NCI-H2227 (cell line): Measurements from ENCODE around the gene WDFY3.

Experiments
- DNase-seq: peaks from one replicate; lab custom pipeline; 2025; ENCODE audit not compliant: unreplicated experiment; lab: John Stamatoyannopoulos, UW

The WDFY3 gene

GRCh38 chr4:84966382-84967242, at the start of gene WDFY3:
TSS of gene WDFY3 (minus strand) at chr4:84966690. CDS start at chr4:84860591, 106,099 bp downstream.
- peak; percentile 75 for DNase-seq

- no peak for DNase-seq
Measured at GRCh38 chr4:85005865-85006377, 39.4 kb upstream of the WDFY3 start.

- no peak for DNase-seq
Measured at GRCh38 chr4:85000343-85000742, 33.9 kb upstream of the WDFY3 start.

GRCh38 chr4:84995386-84995785, 28.9 kb upstream of the WDFY3 start:
- DNase-seq: no peak

- DNase-seq: no peak
Measured at GRCh38 chr4:84994280-84994679, 27.8 kb upstream of the WDFY3 start.

GRCh38 chr4:84985952-84986351, 19.5 kb upstream of the WDFY3 start:
- DNase-seq: no peak

- DNase-seq: no peak
Measured at GRCh38 chr4:84977396-84977795, 10.9 kb upstream of the WDFY3 start.

GRCh38 chr4:84973856-84974255, 7.4 kb upstream of the WDFY3 start:
- no peak for DNase-seq

GRCh38 chr4:84971319-84971932, 4.9 kb upstream of the WDFY3 start:
- DNase-seq: peak; percentile 48

GRCh38 chr4:84968925-84969324, 2.4 kb upstream of the WDFY3 start:
- no peak for DNase-seq

- DNase-seq: no peak
Measured at GRCh38 chr4:84967243-84967690, 777 bp upstream of the WDFY3 start.

- peak; percentile 65 for DNase-seq
Measured at GRCh38 chr4:84965553-84966381, 723 bp downstream of the WDFY3 start.

GRCh38 chr4:84964995-84965552, 1.4 kb downstream of the WDFY3 start:
- no peak for DNase-seq

GRCh38 chr4:84962102-84962501, 4.4 kb downstream of the WDFY3 start:
- DNase-seq: no peak

GRCh38 chr4:84958434-84958833, 8.1 kb downstream of the WDFY3 start:
- DNase-seq: no peak

GRCh38 chr4:84957514-84958420, 8.7 kb downstream of the WDFY3 start:
- no peak for DNase-seq

GRCh38 chr4:84956014-84956413, 10.5 kb downstream of the WDFY3 start:
- no peak for DNase-seq

GRCh38 chr4:84954982-84955567, 11.4 kb downstream of the WDFY3 start:
- DNase-seq: no peak

- DNase-seq: no peak
Measured at GRCh38 chr4:84952776-84953175, 13.7 kb downstream of the WDFY3 start.

- no peak for DNase-seq
Measured at GRCh38 chr4:84952004-84952403, 14.5 kb downstream of the WDFY3 start.
